C1 segment of cervical spinal cord (tissue), 14 donors: ENCODE results near the gene BABAM2.

ENCODE experiments used
- DNase-seq, 14 donors: peaks; one replicate each; lab custom pipeline; 2025; lab: John Stamatoyannopoulos, UW

Gene BABAM2

GRCh38 chr2:28311660-28312249 lies 421.2 kb downstream of the BABAM2 start:
- DNase-seq: no peak

DNA sequence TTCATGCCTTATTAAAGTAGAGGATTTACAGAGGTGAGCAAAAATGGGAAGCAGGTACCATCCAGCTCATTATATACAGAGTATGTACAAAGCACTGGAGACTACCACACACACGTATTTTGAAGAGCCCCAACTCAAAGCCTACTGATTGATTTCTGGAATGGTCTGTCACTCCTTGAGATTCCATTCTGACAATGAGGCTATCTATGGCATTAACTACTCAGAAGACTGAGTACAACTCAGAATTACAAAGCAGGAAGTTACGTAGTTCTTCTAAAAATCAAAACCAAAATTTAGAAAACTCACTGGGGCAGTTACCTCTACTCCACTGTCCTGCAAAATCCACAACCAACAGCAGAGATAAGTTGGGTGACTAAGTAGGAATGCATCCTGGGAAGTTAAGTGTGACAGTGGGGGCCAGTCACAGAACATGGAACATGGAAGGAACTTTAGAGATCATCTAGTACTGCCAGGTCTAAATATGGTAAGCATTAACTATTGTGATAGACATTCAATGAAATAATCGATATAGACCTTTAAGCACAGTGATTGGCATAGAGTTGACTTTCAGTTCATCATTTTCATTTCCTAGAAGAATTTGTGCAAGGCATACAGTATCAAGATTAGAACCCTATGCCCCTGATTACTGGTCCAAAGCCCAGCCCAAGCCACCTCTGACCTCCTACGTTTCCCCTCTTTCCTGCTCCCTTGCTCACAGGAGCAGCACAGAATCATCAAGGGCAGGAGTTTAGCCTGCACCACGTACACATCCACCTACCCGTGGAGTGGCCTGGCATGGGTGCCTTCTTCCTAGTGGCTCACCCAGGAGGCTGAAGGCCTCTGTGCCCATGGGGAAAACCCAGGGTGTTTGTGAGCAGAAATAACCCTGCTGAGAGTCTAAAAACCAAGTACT lies 422.0 kb downstream of the BABAM2 start:
- DNase-seq: no peak

DNA sequence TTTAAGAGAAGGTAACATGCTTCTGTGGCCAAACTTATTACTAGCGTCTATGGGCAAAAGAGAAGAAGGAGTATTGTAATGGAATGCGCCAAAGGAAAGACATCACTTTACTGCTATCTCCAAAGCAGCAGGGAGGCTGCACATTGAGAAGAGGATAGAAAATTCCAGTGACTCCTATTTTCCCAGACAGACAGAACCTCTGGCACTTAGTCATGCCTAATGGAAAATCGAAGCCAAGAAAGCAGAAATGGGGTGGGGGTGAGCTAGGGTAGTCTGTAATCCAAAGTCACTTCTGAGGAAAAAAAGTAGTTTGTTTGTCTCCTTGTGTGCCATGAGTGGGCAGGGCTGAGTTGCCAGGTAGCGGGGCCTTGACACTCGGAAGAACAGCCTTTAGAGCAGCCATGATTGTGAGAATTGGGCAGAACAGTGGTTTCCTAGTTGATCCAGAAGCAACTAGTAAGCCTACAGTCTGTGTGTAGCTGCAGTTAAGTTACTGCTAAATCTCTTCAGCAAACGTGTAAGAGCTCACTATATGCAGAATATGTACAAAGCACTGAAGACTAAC lies 422.8 kb downstream of the BABAM2 start:
- no peak for DNase-seq

DNA sequence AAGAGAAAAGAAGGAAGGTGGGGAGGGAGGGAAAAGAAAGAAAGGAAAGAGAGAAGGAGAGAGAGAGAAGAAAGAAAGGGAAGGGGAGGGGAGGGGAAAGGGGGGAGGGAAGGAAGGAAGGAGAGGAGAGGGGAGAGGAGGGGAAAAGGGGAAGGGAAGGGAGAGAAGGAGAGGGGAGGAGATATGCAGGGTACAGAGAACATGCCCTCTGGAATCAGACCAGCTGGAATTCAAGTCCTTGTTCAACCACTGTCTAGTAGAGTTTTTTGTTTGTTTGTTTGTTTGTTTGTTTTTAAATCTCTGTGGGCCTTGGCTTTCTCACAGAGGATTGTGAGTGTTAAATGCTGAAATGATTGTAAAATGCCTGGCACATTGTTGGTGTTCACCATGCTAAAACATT lies 424.4 kb downstream of the BABAM2 start:
- DNase-seq: no peak

- no peak for DNase-seq
Observed at GRCh38 chr2:28316546-28317335, 426.2 kb downstream of the BABAM2 start.

DNA sequence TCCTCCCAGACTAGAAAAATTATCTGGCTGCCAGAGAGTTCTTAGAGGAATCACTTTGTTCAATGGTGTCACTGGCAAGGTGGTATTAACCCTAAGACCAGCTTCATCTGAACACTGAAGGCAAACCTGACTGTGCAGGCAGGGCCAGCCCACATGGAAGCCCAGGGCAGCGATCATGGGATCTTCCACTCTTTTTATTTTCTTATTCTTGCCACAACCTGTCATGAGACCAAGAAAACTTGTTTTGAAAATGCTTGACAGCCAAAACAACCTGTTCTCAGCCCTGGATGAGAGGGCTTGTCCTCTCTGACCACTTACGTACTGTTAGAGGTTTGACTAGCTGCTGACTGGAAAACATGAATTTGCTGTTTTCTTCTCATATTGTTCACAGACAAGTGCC lies 426.9 kb downstream of the BABAM2 start:
- no peak for DNase-seq

- no peak for DNase-seq
Observed at GRCh38 chr2:28318023-28318422, 427.5 kb downstream of the BABAM2 start.

DNA sequence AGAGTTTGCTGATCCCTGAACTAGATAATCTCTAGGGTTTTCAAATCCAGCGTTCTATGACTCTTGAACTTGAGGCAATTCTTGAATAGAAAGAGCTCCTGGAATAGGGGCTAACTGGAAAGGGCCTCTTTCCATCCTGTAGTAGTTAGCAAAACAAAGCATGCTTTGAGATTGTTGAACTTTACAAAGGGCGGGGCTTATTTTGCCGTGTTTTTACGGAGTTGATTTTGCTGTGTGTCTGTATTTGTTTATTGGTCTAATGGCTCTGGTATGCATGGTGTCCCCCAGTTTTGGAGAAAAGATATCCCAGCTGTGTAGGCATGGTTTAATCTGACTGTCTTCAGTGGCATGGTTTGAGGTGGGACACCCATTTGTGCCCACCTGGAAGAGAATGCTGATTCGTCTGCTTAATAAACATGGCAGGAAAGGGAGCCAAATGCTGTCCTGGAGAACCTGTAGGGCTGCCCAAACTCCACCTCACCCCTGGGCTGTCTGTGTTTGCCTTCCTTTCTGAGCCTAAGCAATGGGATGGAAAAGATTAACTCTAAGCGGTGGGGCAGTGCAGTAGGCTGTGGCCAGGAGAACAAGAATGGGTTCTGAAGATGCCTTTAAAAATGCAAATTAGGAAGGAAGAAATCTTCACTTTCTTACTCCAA lies 428.1 kb downstream of the BABAM2 start:
- DNase-seq: no peak

GRCh38 chr2:28319118-28320008 lies 428.8 kb downstream of the BABAM2 start:
- no peak for DNase-seq

- DNase-seq: no peak
Observed at GRCh38 chr2:28320009-28320365, 429.5 kb downstream of the BABAM2 start.

DNA sequence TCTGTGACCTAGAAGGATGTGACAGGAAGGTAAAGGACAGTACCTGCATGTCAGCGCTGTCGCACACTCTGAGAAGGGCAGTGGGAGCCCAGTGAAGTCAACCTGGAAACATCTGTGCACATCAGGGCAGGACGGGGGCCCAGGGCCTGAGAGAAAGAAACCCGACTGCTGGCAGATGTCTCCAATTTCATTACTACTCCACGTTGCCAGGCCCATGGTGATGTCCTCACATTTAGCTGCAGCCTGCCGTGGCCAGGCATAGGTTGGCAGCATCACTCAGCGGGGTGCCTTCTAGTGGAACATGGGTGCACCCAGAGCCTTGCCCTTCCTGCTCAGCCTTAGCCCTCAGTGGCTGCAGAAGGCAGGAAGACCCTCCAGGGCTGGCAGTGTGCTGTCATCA lies 429.8 kb downstream of the BABAM2 start:
- DNase-seq: no peak

- no peak for DNase-seq
Observed at GRCh38 chr2:28321426-28321825, 430.9 kb downstream of the BABAM2 start.

DNA sequence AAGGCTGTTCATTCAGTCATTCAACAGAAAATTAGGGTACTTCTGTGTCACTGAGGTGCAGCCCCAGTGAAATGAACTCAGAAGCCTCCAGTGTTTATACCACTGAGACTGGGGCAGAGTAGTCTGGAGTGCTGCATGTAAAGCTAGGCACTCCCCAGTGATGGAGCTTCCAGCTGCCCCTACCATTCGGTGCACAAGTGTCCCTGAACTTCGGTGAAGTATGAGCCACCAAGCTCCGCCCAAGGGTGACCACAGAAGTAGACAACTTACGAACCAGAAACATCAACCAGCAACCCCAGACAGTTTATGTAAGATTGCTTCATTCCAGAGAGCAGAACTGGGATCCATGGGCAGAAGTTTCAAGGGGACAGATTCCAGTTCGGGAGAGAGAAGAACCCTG lies 431.5 kb downstream of the BABAM2 start:
- DNase-seq: no peak

GRCh38 chr2:28322456-28322855 lies 431.9 kb downstream of the BABAM2 start:
- no peak for DNase-seq

GRCh38 chr2:28322981-28323396 lies 432.5 kb downstream of the BABAM2 start:
- DNase-seq: no peak

- DNase-seq: no peak
Observed at GRCh38 chr2:28325173-28325566, 434.6 kb downstream of the BABAM2 start.

DNA sequence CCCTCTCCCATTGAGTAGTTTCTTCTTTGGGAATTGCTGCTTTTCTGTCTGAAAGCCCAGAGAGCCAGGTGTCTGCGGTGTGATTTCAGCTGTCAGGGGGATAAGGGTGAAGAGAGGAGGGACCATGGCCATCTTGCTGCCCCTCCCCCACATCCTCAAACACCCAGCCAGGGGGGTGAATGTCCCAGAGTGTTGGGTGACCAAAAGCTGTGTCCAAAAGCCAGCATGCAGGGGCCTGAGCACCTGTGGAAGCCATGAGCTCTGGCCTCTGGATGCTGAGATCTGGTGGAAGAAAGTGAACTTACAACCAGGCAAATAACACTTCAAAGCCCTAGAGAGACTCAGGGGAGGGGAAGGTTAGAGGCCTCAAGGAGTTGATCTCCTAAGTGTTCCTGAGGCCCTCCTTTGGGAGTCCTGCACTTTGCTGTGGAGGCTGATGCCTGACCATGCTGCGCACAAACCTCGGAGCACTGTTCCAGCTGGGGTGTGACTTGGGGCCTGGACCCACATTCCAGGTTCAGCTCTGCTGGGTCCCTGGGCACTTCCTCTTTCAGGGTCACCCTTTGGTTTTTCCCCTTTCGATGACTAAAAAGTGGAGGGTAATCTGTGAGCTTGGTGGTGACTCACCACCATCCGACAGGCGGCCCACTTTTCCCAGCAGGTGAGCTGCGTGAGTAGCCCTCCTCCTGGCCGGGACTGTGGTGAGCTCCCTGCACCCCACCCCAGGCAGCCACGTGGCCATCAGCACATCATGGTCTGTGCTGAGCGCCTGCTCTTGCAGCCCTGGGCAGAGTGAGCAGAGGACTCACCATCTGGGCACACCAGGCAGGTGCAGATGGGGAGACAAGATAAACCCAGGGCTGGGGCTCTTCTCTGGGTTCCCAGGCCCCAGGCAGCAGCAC lies 435.3 kb downstream of the BABAM2 start:
- DNase-seq: no peak

GRCh38 chr2:28326469-28326805 lies 435.9 kb downstream of the BABAM2 start:
- DNase-seq: no peak

- DNase-seq: peak in 2 of 14 donors; percentile 11 to 44
Observed at GRCh38 chr2:28326881-28327505, 436.5 kb downstream of the BABAM2 start.
